Gastroesophageal sphincter (tissue), 3 donors: ENCODE results near the gene TAS1R1.

Source experiments
- CTCF ChIP-seq, 4 experiments: fragments of 200-600 bp in 2 of 4; fragments of 450-650 bp in 2 of 4; sonication (generic) in 1 of 4; IDR thresholded peaks; one replicate each; pipeline ENCODE4 v1.5.1; 2017 to 2019; ENCODE audit warnings: antibody characterized with exemption in 4 of 4, mild to moderate bottlenecking in 2 of 4, moderate library complexity in 2 of 4
- EP300 ChIP-seq: sonication (generic); formaldehyde crosslinking; IDR thresholded peaks from one replicate; pipeline ENCODE4 v1.6.1; 2017; ENCODE audit warnings: antibody characterized with exemption, mild to moderate bottlenecking
- POLR2A ChIP-seq, 2 donors: fragments of 450-650 bp; IDR thresholded peaks; one replicate each; pipeline ENCODE4 v1.6.1; 2017; ENCODE audit warnings: antibody characterized with exemption in 2 of 2, mild to moderate bottlenecking in 2 of 2, moderate library complexity in 1 of 2
- POLR2AphosphoS5 ChIP-seq: sonication (generic); formaldehyde crosslinking; IDR thresholded peaks from one replicate; pipeline ENCODE4 v1.6.1; 2017; ENCODE audit warnings: antibody characterized with exemption

- TF ChIP-seq CTCF (IDR thresholded peaks at IDR 0.05) (no peak), POLR2AphosphoS5 (no peak), POLR2A (IDR thresholded peaks at IDR 0.05) (no peak), EP300 (no peak)
Observed at GRCh38 chr1:6570100-6570499, 15.0 kb downstream of the TAS1R1 start.
